CD14-positive monocyte (primary cell): ENCODE results near the gene RASL10B. TPM values are rescaled to one million over a fixed set of nuclear protein-coding genes. Genes with fewer than 3 reads are reported as not detected.

ENCODE experiments used
- DNase-seq, 3 donors: peaks; one replicate each; pipeline ENCODE4 v3.0.0-alpha.2; 2011 to 2022
- H2AFZ ChIP-seq: 2 replicates; pipeline ENCODE4 v1.6.0; 2012; ENCODE audit warnings: mild to moderate bottlenecking, low read depth, low read length, inconsistent platforms; ENCODE audit not compliant: insufficient read depth, poor library complexity, severe bottlenecking
- H3K27ac ChIP-seq, 2 donors: 1 replicate in 1 of 2; 2 replicates in 1 of 2; pipeline ENCODE4 v1.5.1; 2012 to 2013; ENCODE audit warnings: low read length in 2 of 2, control low read depth in 1 of 2, inconsistent platforms in 1 of 2, low read depth in 1 of 2, mild to moderate bottlenecking in 1 of 2
- H3K27me3 ChIP-seq, 2 donors: one replicate each; pipeline versions ENCODE4 v1.6.0 to v1.6.1; 2011 to 2013; ENCODE audit warnings: low read length in 2 of 2; ENCODE audit not compliant: control insufficient read depth in 2 of 2, insufficient read depth in 2 of 2
- H3K36me3 ChIP-seq, 2 donors: replicated peaks in 1 of 2; 1 replicate in 1 of 2; 2 replicates in 1 of 2; pipeline versions ENCODE4 v1.5.1 to v1.6.1; 2012 to 2013; ENCODE audit warnings: low read length in 2 of 2, control low read depth in 1 of 2, inconsistent platforms in 1 of 2, mild to moderate bottlenecking in 1 of 2; ENCODE audit not compliant: insufficient read depth in 2 of 2, control insufficient read depth in 1 of 2
- H3K4me1 ChIP-seq, 2 donors: 1 replicate in 1 of 2; 2 replicates in 1 of 2; pipeline versions ENCODE4 v1.5.1 to v1.6.1; 2012 to 2013; ENCODE audit warnings: low read length in 2 of 2, control low read depth in 1 of 2, inconsistent platforms in 1 of 2, mild to moderate bottlenecking in 1 of 2, moderate library complexity in 1 of 2; ENCODE audit not compliant: insufficient read depth in 2 of 2, control insufficient read depth in 1 of 2
- H3K4me2 ChIP-seq: replicated peaks from 2 replicates; pipeline ENCODE3; 2012; ENCODE audit warnings: low read length, moderate library complexity, mild to moderate bottlenecking; ENCODE audit not compliant: poor library complexity, severe bottlenecking; ENCODE audit errors: extremely low read depth
- H3K4me3 ChIP-seq, 3 experiments: fragments of 200-600 bp in 1 of 3; sonication (generic) in 1 of 3; replicated peaks in 1 of 3; 1 replicate in 2 of 3; 2 replicates in 1 of 3; pipeline ENCODE4 v1.5.1; 2011 to 2013; ENCODE audit warnings: low read length in 3 of 3, mild to moderate bottlenecking in 3 of 3, control low read depth in 2 of 3, low read depth in 2 of 3, inconsistent platforms in 1 of 3, moderate library complexity in 1 of 3
- H3K79me2 ChIP-seq: 2 replicates; pipeline ENCODE4 v1.6.0; 2012; ENCODE audit warnings: mild to moderate bottlenecking, control low read depth, inconsistent platforms, low read length, moderate library complexity; ENCODE audit not compliant: insufficient read depth
- H3K9ac ChIP-seq: 2 replicates; pipeline ENCODE4 v1.6.0; 2017; ENCODE audit warnings: low read length, mild to moderate bottlenecking; ENCODE audit not compliant: insufficient read depth, poor library complexity, severe bottlenecking
- H3K9me3 ChIP-seq, 2 donors: replicated peaks in 1 of 2; 1 replicate in 1 of 2; 2 replicates in 1 of 2; pipeline versions ENCODE4 v1.5.1 to v1.6.1; 2012 to 2013; ENCODE audit warnings: low read length in 2 of 2, control low read depth in 1 of 2; ENCODE audit not compliant: control insufficient read depth in 1 of 2, insufficient read depth in 1 of 2
- H4K20me1 ChIP-seq: 2 replicates; pipeline ENCODE4 v1.6.0; 2012; ENCODE audit warnings: mild to moderate bottlenecking, low read length, control low read depth, moderate library complexity; ENCODE audit not compliant: insufficient read depth
- H3K27ac Mint-ChIP-seq, 7 donors: one replicate each; pipeline ENCODE4 v1.8.0; 2020; ENCODE audit warnings: mild to moderate bottlenecking in 7 of 7, mixed read lengths in 7 of 7, moderate library complexity in 6 of 7, inconsistent platforms in 2 of 7
- H3K27me3 Mint-ChIP-seq, 3 donors: one replicate each; pipeline ENCODE4 v1.8.0; 2021 to 2022; ENCODE audit warnings: low read depth in 3 of 3, mild to moderate bottlenecking in 3 of 3, mixed read lengths in 3 of 3, moderate library complexity in 3 of 3, inconsistent platforms in 1 of 3
- H3K36me3 Mint-ChIP-seq, 2 donors: one replicate each; pipeline ENCODE4 v1.8.0; 2020; ENCODE audit warnings: mixed read lengths in 2 of 2, inconsistent platforms in 1 of 2, mild to moderate bottlenecking in 1 of 2
- H3K4me1 Mint-ChIP-seq: one replicate; pipeline ENCODE4 v1.8.0; 2020; ENCODE audit warnings: mild to moderate bottlenecking, mixed read lengths
- H3K4me3 Mint-ChIP-seq, 2 donors: one replicate each; pipeline ENCODE4 v1.8.0; 2020; ENCODE audit warnings: mild to moderate bottlenecking in 2 of 2, mixed read lengths in 2 of 2, moderate library complexity in 1 of 2
- H3K9me3 Mint-ChIP-seq, 7 donors: one replicate each; pipeline ENCODE4 v1.8.0; 2020 to 2022; ENCODE audit warnings: mixed read lengths in 7 of 7, mild to moderate bottlenecking in 6 of 7, moderate library complexity in 6 of 7, inconsistent platforms in 2 of 7
- WGBS: methylation state at CpG from one replicate; pipeline ENCODE4 v1.1.5; 2013; ENCODE audit warnings: missing lambda C conversion rate; ENCODE audit not compliant: insufficient coverage; 5-methylcytosine and 5-hydroxymethylcytosine counted together
- intact Hi-C, 2 donors: fragments of 100-400 bp; cut with micrococcal nuclease; formaldehyde crosslinking; loops; one replicate each; pipeline versions ENCODE4 v1.15.0 to v1.15.1; 2023
- polyA plus RNA-seq, 3 donors: library from polyadenylated mRNA; depleted of rRNA in 1 of 3; unstranded in 2 of 3; stranded (reverse) in 1 of 3; fragments of 300-500 nt in 2 of 3; fragments of >200 nt in 1 of 3; fragmentation: Illumina TruSeq in 2 of 3; gene quantifications; 1 replicate in 2 of 3; 2 replicates in 1 of 3; pipeline ENCODE4 v1.2.3, GENCODE V29; 2012 to 2021
- TF ChIP-seq, protein P1 (sequence below): fragments of 200-600 bp; IDR thresholded peaks from one replicate; pipeline ENCODE4 v1.8.0; 2022; ENCODE audit warnings: antibody characterized with exemption, mild to moderate bottlenecking

RASL10B gene
- polyA plus RNA-seq, 3 donors, result not detected

GRCh38 chr17:35747540-35748017, 16.1 kb downstream of the RASL10B start:
- DNase-seq, result peak; percentile 43 to 52 (median 50)
- 30% methylated on average over 3 of the region's 12 CpGs for WGBS
- H3K4me3 Mint-ChIP-seq, result no peak overlapping the region
- H3K9me3 ChIP-seq, result peaks cover 0 to 9% of the 10 kb centered on the region in 2 donors
- H2AFZ ChIP-seq, result no peak overlapping the region
- H3K4me1 Mint-ChIP-seq, result peaks cover 6% of the 10 kb centered on the region
- H3K27me3 Mint-ChIP-seq, result peaks cover 34 to 52% (median 50%) of the 10 kb centered on the region in 3 donors
- no peaks in the 10 kb centered on the region for H3K36me3 ChIP-seq
- H3K36me3 Mint-ChIP-seq, result peaks cover 0 to 2% of the 10 kb centered on the region in 2 donors
- H3K9me3 Mint-ChIP-seq, result peaks cover 0 to 6% (median 2%) of the 10 kb centered on the region in 7 donors
- no peak overlapping the region for H3K27ac ChIP-seq
- no peaks in the 10 kb centered on the region for H3K79me2 ChIP-seq
- H3K9ac ChIP-seq, result no peak overlapping the region
- no peak overlapping the region for H3K27ac Mint-ChIP-seq
- intact Hi-C loops, result loop anchor here (5.0 to 10.0 kb wide), 3 partner anchors 135 to 583 kb away; no protein-coding TSS in a partner anchor
- H3K4me2 ChIP-seq, result no peak overlapping the region
- H4K20me1 ChIP-seq, result no peaks in the 10 kb centered on the region
- TF ChIP-seq, protein P1, sequence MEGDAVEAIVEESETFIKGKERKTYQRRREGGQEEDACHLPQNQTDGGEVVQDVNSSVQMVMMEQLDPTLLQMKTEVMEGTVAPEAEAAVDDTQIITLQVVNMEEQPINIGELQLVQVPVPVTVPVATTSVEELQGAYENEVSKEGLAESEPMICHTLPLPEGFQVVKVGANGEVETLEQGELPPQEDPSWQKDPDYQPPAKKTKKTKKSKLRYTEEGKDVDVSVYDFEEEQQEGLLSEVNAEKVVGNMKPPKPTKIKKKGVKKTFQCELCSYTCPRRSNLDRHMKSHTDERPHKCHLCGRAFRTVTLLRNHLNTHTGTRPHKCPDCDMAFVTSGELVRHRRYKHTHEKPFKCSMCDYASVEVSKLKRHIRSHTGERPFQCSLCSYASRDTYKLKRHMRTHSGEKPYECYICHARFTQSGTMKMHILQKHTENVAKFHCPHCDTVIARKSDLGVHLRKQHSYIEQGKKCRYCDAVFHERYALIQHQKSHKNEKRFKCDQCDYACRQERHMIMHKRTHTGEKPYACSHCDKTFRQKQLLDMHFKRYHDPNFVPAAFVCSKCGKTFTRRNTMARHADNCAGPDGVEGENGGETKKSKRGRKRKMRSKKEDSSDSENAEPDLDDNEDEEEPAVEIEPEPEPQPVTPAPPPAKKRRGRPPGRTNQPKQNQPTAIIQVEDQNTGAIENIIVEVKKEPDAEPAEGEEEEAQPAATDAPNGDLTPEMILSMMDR, result peak; percentile 84
- peaks cover 7 to 39% of the 10 kb centered on the region in 2 donors for H3K27me3 ChIP-seq
- no peaks in the 10 kb centered on the region for H3K4me1 ChIP-seq
- no peak overlapping the region for H3K4me3 ChIP-seq

DNA sequence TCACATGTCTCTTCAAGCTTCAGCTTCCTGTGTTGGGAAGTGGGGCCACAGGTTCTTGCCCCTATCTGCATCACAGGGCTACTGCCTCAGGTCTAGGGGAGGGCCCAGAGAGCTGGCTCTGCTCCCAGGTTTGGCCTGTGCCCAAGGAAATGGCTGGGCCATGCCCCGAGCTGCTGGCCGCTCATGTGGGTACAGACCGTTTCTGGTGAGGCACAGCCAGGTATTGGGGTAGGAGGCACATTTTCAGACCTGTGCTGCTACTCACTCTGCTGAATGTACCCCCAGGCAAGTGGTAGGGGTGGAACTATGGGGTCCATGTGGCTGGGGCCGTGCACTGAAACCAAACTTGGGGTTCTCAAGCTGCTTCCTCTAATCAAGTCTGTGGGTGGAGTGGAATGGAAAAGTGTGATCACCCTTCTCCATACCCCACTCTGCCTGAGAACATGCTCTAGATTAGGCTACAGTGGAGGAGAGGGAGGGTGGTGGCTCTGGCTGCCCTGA, 17.0 kb downstream of the RASL10B start:
- H3K27ac ChIP-seq, result no peak overlapping the region
- Mint-ChIP-seq H3K27me3 (peaks cover 38 to 55% (median 46%) of the 10 kb centered on the region in 3 donors), H3K4me3 (no peak overlapping the region), H3K9me3 (peaks cover 0 to 6% (median 2%) of the 10 kb centered on the region in 7 donors), H3K4me1 (peaks cover 10% of the 10 kb centered on the region), H3K27ac (no peak overlapping the region), H3K36me3 (peaks cover 0 to 2% of the 10 kb centered on the region in 2 donors)
- H3K79me2 ChIP-seq, result no peaks in the 10 kb centered on the region
- TF ChIP-seq, protein P1, result no peak
- H3K4me1 ChIP-seq, result no peaks in the 10 kb centered on the region
- H2AFZ ChIP-seq, result no peak overlapping the region
- peaks cover 7 to 40% of the 10 kb centered on the region in 2 donors for H3K27me3 ChIP-seq
- no peak overlapping the region for H3K4me3 ChIP-seq
- no peak for DNase-seq
- H3K9me3 ChIP-seq, result peaks cover 0 to 9% of the 10 kb centered on the region in 2 donors
- WGBS, result 14% methylated on average over 3 of the region's 4 CpGs
- no peak overlapping the region for H3K9ac ChIP-seq
- no peaks in the 10 kb centered on the region for H4K20me1 ChIP-seq
- H3K36me3 ChIP-seq, result no peaks in the 10 kb centered on the region
- intact Hi-C loops, result loop anchor here (5.0 to 10.0 kb wide), 3 partner anchors 136 to 584 kb away; no protein-coding TSS in a partner anchor
- no peak overlapping the region for H3K4me2 ChIP-seq
